H1 (cell line): ENCODE results near the gene GSAP. TPM values are rescaled to one million over a fixed set of nuclear protein-coding genes. Genes with fewer than 3 reads are reported as not detected.

Source experiments
- BACH1 ChIP-seq: IDR thresholded peaks from 2 replicates; pipeline ENCODE4 v1.6.1; 2012; ENCODE audit warnings: low read length, improper control_type of control experiment
- KDM1A ChIP-seq: fragments of 200-600, 300-600 bp; sonication (generic); IDR thresholded peaks from 2 replicates; pipeline ENCODE4 v1.7.1; 2016; ENCODE audit warnings: mild to moderate bottlenecking, low read length, borderline replicate concordance
- NRF1 ChIP-seq: IDR thresholded peaks from 2 replicates; pipeline ENCODE4 v1.6.1; 2011; ENCODE audit warnings: mild to moderate bottlenecking, low read depth, low read length, improper control_type of control experiment
- TAF7 ChIP-seq: optimal IDR thresholded peaks from 2 replicates; pipeline ENCODE3; 2011; ENCODE audit warnings: low read depth, mild to moderate bottlenecking, inconsistent platforms, low read length, moderate library complexity, borderline replicate concordance
- YY1 ChIP-seq: IDR thresholded peaks from 2 replicates; pipeline ENCODE4 v1.6.1; 2011; ENCODE audit warnings: low read depth, mild to moderate bottlenecking, low read length
- polyA plus RNA-seq, 7 experiments: library from polyadenylated mRNA; depleted of rRNA in 3 of 7; stranded (reverse) in 5 of 7; unstranded in 2 of 7; fragments of >200 nt in 5 of 7; fragments of 200-250 nt in 2 of 7; gene quantifications; 1 replicate in 5 of 7; 2 replicates in 1 of 7; 4 replicates in 1 of 7; pipeline versions ENCODE4 v1.2.1 to v1.2.3, GENCODE V29; 2011 to 2013; ENCODE audit warnings: missing spikeins in 2 of 7, mixed read lengths in 2 of 7
- total RNA-seq: library from RNA; stranded (reverse); fragmentation: NEBNext Ultra II Directional; extraction: Animal tissue kit (Norgen Biotek cat#: 25700); gene quantifications from 2 replicates; pipeline ENCODE4 v1.2.1, GENCODE V29; 2021
- TF ChIP-seq, protein P1 (sequence below): fragments of 300-600 bp; sonication (generic); IDR thresholded peaks from 2 replicates; pipeline ENCODE4 v1.7.1; 2012; ENCODE audit warnings: low read length, moderate library complexity, mild to moderate bottlenecking, inconsistent platforms; ENCODE audit not compliant: insufficient replicate concordance
- TF ChIP-seq, protein P2 (sequence below): IDR thresholded peaks from 2 replicates; pipeline ENCODE4 v1.6.1; 2012; ENCODE audit warnings: inconsistent platforms
- TF ChIP-seq, protein P3 (sequence below): IDR thresholded peaks from 2 replicates; pipeline ENCODE4 v1.6.1; 2012; ENCODE audit warnings: inconsistent platforms

The GSAP gene
- total and polyA plus RNA-seq, 2 of the 8 experiments (the other 6 are each of a cell fraction or from before 2014, with no cell fraction given): 0.93 to 2.1 TPM

DNA sequence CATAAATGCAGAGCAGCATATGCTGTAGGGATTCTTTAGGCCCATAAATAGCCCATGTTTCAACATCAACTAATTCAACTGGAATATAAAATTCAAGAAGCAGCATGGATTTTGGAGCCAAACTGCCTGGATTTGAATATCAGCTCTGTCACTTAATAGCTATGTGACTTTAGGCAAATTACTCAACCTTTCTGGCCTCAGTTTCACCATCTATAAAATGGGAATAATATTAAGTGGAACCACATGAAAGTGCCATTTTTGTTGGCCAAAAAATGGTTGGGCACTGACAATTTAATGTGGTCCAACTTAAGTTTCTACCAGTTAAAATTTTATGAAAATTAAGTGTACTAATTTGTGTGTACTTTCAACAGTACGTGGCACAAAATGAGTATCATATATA lies 98.1 kb downstream of the GSAP start (continued):
- TF ChIP-seq, protein P1, sequence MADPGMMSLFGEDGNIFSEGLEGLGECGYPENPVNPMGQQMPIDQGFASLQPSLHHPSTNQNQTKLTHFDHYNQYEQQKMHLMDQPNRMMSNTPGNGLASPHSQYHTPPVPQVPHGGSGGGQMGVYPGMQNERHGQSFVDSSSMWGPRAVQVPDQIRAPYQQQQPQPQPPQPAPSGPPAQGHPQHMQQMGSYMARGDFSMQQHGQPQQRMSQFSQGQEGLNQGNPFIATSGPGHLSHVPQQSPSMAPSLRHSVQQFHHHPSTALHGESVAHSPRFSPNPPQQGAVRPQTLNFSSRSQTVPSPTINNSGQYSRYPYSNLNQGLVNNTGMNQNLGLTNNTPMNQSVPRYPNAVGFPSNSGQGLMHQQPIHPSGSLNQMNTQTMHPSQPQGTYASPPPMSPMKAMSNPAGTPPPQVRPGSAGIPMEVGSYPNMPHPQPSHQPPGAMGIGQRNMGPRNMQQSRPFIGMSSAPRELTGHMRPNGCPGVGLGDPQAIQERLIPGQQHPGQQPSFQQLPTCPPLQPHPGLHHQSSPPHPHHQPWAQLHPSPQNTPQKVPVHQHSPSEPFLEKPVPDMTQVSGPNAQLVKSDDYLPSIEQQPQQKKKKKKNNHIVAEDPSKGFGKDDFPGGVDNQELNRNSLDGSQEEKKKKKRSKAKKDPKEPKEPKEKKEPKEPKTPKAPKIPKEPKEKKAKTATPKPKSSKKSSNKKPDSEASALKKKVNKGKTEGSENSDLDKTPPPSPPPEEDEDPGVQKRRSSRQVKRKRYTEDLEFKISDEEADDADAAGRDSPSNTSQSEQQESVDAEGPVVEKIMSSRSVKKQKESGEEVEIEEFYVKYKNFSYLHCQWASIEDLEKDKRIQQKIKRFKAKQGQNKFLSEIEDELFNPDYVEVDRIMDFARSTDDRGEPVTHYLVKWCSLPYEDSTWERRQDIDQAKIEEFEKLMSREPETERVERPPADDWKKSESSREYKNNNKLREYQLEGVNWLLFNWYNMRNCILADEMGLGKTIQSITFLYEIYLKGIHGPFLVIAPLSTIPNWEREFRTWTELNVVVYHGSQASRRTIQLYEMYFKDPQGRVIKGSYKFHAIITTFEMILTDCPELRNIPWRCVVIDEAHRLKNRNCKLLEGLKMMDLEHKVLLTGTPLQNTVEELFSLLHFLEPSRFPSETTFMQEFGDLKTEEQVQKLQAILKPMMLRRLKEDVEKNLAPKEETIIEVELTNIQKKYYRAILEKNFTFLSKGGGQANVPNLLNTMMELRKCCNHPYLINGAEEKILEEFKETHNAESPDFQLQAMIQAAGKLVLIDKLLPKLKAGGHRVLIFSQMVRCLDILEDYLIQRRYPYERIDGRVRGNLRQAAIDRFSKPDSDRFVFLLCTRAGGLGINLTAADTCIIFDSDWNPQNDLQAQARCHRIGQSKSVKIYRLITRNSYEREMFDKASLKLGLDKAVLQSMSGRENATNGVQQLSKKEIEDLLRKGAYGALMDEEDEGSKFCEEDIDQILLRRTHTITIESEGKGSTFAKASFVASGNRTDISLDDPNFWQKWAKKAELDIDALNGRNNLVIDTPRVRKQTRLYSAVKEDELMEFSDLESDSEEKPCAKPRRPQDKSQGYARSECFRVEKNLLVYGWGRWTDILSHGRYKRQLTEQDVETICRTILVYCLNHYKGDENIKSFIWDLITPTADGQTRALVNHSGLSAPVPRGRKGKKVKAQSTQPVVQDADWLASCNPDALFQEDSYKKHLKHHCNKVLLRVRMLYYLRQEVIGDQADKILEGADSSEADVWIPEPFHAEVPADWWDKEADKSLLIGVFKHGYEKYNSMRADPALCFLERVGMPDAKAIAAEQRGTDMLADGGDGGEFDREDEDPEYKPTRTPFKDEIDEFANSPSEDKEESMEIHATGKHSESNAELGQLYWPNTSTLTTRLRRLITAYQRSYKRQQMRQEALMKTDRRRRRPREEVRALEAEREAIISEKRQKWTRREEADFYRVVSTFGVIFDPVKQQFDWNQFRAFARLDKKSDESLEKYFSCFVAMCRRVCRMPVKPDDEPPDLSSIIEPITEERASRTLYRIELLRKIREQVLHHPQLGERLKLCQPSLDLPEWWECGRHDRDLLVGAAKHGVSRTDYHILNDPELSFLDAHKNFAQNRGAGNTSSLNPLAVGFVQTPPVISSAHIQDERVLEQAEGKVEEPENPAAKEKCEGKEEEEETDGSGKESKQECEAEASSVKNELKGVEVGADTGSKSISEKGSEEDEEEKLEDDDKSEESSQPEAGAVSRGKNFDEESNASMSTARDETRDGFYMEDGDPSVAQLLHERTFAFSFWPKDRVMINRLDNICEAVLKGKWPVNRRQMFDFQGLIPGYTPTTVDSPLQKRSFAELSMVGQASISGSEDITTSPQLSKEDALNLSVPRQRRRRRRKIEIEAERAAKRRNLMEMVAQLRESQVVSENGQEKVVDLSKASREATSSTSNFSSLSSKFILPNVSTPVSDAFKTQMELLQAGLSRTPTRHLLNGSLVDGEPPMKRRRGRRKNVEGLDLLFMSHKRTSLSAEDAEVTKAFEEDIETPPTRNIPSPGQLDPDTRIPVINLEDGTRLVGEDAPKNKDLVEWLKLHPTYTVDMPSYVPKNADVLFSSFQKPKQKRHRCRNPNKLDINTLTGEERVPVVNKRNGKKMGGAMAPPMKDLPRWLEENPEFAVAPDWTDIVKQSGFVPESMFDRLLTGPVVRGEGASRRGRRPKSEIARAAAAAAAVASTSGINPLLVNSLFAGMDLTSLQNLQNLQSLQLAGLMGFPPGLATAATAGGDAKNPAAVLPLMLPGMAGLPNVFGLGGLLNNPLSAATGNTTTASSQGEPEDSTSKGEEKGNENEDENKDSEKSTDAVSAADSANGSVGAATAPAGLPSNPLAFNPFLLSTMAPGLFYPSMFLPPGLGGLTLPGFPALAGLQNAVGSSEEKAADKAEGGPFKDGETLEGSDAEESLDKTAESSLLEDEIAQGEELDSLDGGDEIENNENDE: no peak
- no peak for TF ChIP-seq BACH1
- no peak for TF ChIP-seq YY1
- no peak for TF ChIP-seq NRF1
- TF ChIP-seq KDM1A: no peak
- no peak for TF ChIP-seq TAF7
- TF ChIP-seq, protein P2, sequence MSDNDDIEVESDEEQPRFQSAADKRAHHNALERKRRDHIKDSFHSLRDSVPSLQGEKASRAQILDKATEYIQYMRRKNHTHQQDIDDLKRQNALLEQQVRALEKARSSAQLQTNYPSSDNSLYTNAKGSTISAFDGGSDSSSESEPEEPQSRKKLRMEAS: no peak
- TF ChIP-seq, protein P3, sequence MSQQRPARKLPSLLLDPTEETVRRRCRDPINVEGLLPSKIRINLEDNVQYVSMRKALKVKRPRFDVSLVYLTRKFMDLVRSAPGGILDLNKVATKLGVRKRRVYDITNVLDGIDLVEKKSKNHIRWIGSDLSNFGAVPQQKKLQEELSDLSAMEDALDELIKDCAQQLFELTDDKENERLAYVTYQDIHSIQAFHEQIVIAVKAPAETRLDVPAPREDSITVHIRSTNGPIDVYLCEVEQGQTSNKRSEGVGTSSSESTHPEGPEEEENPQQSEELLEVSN: no peak
